Measurements from ENCODE around the gene LMCD1.
A peak's percentile ranks its signal among the peaks of the same experiment; 100 is the strongest.

The LMCD1 gene

GRCh38 chr3:8503871-8504610 lies 2.4 kb downstream of the LMCD1 start:
- no peak for DNase-seq

DNA sequence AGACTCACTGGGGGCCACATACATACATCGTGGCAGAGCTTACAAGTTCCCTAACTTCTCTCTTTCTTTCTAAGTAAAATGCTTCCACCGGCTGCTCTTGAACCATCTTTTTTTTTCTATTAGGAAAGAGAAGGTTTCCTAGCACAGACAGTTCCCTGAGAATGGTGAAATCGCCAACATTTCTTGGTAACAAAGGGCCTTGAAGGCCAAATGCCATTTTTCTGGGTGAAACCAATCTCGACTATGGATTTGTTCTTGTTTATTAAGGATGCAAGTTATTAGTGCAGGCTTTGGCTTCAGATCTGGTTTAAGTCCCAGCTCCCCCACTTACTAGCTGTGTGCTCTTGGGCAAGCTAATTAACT lies 3.0 kb downstream of the LMCD1 start:
- DNase-seq, result no peak

GRCh38 chr3:8505621-8506020 lies 4.0 kb downstream of the LMCD1 start:
- no peak for DNase-seq

GRCh38 chr3:8506571-8507061 lies 5.0 kb downstream of the LMCD1 start:
- no peak for DNase-seq

GRCh38 chr3:8507496-8507895 lies 5.9 kb downstream of the LMCD1 start:
- no peak for DNase-seq

DNA sequence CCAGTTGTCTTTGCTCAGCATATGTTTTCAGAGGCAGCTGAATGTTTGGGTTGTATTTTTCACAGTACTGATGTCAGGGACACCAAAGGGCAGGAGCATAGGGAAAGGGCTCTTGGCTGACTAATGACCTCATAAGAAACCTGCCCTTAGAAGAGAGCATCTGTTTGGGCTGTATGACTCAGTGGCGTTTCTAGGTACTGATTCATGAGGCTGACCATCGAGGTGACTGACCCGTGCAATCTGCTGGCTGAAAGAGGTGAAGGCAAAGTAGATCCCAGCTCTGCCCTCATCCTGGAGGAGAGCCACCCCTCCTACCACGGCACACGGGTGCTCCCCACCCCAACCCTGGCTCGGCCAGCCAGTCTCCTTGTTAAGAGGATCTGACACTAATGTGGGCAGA lies 8.3 kb downstream of the LMCD1 start:
- DNase-seq, result no peak

DNA sequence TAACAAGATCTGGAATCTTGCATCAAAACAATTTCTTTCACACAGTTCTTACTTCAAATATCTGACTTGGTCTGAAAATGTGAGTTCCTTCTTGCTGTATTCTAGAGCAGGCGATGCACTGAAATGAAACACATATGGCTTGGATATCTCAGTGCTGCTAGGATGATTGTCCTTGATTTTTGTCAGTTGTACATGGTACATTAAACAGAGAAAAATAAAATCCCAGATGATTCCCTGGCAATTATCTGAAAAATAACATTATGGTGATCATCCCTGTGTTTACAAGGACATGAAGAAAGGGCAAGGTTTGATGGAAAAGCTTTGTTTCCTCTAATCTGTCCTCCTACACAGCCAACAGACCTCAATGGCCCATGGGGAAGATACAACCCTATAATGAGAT lies 10.6 kb downstream of the LMCD1 start:
- no peak for DNase-seq

DNA sequence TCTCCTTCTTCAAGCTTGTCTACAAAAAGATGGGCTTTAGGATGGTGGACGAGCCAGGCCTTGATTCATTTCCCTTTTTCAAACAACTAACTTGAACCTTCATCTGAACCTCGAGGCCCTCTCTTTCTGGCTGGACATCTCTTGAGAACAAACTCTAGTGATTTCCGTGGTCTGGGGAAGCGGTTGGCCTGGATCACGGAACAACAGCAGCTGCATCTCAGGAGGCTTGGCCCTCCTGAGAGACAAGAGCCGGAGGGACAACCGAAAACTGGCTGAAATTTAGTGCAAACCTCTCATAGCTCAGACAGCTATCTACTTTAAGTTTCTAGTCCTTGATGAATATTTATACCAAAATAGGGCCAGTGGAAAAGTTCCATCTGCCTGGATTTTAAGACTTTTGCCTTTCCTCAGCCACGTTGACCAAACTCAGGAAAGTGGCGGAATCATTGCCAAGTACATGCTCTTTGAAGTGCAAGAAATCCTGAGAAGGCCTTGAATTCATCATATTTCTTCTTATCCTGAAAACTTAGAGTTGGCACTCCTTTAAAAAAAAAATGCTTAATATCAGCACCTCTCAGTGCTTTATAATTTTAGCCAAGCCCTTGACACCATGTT lies 14.5 kb downstream of the LMCD1 start:
- no peak for DNase-seq

DNA sequence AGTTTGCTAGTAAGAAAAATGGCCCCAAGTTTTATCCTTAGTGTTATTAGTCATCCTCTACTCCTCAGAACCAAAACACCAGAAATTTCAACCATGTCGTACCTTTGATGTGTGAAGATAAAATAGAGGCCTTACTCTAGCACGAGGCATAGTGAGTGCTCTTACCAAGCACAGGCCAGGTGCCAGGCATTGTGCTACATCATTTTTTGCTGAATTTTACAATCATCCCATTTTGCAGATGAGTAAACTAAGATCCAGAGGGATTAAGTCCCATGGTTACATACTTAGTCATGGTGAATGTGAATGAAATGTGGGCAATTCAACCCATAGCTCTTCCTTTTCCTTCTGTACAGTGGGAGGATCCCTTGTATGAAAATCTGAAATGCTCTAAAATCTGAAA lies 15.2 kb downstream of the LMCD1 start:
- no peak for DNase-seq

DNA sequence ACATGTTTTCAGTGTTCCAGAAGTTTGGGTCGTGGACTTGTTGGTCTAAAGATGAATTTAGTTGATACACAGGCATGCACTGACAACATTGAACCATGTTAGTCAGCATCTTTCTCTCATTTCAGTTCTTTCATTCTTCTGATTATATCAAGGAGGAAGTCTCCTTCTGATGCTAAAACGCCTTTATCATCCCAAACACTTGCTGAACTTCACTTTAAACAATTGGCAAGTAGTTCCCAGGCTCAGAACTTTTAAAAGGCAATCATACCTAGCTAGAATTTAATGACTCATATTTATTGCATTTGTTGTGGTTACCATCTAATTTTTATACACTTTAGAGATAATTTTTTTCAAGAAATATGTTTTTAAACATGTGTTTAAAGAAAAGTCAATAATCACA lies 15.9 kb downstream of the LMCD1 start:
- DNase-seq, result no peak

DNA sequence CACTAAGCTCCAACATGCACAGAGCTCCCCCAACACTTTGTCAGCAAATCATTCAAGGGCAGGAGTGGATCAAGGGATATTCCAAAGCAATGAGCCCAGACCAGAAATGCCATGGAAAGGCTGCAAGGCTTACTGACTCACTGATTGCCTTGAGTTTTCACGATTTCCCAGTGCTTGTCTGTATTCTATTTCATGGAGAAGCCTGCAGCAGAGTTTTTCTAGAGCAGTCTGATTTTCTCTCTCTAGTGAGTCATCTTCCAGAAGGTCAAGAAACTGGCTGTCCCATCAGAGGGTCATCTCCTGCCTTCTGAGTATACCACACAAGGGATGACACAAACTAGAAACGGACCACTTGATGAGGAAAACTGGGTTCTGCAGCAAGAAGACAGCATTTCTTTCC lies 16.5 kb downstream of the LMCD1 start:
- no peak for DNase-seq

DNA sequence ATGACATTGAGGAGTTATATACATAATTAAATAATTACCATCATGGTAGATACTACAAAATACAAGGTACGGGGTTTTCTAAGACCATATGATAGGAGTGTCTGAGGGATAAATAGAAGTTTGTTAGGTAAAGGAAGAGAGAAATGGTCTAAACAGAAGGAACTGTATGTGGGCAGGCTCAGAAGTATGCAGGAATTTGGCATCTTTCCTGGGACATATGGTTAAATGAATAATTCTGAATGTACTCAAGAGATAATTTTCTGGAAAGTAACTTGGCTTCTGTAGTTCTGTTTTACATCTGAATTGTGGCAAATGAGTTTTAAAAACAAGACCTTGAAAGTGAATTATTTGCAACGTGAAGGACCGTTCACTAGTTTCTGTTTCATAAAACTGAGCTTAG lies 17.5 kb downstream of the LMCD1 start:
- no peak for DNase-seq

- DNase-seq, result no peak
Observed at GRCh38 chr3:8519774-8520448, 18.3 kb downstream of the LMCD1 start.

- peak in 1 of 56 donors; percentile 11 for DNase-seq
Observed at GRCh38 chr3:8520816-8521403, 19.3 kb downstream of the LMCD1 start.

DNA sequence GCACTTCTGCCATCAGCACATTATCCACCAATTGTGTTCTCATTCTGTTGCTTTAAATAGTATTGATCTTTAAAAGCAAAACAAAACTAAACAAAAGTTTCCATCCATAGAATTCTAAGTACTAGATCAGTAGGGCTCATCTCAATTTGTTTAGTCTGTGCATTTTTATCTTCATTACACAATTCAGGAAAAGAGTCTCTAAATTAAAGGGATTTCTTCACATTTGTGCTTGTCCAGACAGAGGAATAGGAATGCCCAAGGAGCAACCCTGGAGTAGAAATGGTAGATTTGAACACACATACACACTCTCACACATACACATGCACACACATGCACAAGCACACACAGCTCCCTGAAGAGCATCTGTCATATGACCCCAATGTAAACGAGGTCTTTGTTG lies 21.4 kb downstream of the LMCD1 start:
- no peak for DNase-seq

DNA sequence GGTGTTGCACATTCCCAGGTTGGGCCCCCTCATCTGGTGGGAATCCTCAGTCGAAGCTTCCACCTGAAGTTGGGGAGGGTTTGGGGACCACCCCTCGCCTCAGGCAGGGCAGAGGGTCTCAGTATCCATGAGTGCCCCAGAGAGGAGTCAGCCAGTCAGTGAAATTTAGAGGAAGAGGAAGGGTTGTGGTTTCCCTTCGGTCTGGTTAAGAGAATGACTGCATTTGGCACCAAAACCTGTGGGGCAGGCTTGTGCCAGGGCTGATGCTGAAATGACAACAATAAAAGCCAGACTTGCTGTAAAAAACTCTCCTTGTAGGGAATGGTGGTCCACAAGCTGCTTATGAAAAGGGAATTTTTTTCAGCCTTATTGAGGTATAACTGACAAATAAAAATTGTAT lies 22.6 kb downstream of the LMCD1 start:
- peak in 1 of 56 donors; percentile 5 for DNase-seq

DNA sequence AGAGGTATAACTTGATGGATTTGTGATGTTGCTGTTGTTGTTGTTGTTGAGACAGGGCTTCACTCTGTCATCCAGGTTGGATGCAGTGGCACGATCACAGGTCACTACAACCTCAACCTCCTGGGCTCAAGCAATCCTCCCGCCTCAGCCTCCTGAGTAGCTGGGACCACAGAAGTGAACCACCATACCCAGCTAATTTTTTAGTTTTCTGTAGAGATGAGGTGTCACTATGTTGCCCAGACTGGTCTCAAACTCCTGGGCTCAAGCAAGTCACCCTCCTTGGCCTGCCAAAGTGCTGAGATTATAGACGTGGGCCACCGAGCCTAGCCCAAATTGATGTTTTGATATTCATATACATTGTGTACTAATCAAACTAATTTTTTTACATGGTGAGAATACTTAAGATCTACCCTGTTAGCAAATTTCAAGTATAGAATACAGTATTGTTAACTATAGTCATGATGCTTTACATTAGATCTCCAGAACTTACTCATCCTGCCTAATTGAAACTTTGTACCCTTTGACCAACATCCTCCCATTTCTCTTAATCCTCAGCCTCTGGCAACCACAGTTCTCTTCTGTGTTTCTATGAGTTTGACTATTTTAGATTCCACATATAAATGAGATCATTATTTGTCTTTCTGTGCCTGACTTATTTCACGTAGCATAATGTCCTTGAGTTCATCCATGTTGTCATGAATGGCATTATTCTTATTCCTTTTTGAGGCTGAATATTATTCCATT lies 23.2 kb downstream of the LMCD1 start:
- no peak for DNase-seq

DNA sequence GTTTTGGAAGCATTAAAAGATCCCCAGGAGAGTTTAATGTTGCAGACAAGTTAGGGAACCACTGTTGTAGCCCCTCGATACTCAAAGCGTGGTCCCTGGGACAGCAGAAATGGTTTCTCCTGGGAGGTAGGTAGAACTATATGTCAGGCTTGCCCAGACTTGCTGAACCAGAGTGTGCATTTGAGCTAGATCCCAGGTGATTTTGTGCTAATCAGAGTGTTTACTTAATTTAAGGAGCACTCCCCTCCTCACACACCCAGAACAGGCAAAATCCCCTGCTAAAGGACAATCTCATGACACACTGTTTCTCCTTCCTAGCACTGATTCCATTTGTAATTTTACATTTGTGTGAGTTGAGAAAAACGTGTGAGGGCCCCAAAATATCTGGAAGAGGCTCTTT lies 24.3 kb downstream of the LMCD1 start:
- no peak for DNase-seq

GRCh38 chr3:8529181-8529637 lies 27.6 kb downstream of the LMCD1 start:
- peak in 24 of 56 donors; percentile 4 to 64 (median 16) for DNase-seq

DNA sequence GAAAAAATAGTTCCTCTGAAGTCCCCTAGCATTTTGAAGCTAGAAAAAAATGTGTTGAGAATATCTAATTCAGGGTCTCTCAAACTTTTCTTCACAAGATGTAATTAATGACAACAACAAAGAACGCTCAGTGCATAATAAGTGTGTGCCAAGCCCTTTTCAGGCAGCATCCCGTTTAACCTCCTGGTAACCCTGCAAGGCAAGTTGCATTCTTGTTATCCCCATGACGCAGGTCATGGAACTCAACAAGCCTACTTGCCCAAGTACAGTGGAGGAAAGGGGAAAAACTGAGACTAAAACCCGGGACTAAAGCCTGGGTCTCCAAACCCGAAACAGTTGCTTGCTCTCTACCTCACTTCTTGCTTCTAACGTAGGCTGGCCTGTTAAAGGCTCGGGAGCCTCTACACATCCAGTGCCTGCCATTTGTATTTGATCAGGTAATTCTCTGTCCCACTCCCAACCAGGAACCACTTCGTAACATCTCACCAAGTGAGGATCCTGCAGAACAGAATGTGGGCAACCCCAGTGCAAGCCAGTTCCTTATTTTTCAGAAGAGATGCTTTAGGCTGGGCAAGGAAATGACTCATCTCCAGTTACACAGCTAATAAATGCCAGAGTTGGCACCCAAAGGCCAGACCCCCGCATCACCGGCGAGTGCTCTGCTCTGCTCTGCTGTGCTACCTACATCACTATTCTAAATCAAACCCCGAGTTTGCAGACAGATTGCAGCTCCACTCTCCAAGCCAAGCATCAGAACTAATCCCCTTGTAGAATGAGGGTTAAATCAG lies 28.3 kb downstream of the LMCD1 start:
- DNase-seq, result peak in 3 of 56 donors; percentile 12 to 28 (median 14)

DNA sequence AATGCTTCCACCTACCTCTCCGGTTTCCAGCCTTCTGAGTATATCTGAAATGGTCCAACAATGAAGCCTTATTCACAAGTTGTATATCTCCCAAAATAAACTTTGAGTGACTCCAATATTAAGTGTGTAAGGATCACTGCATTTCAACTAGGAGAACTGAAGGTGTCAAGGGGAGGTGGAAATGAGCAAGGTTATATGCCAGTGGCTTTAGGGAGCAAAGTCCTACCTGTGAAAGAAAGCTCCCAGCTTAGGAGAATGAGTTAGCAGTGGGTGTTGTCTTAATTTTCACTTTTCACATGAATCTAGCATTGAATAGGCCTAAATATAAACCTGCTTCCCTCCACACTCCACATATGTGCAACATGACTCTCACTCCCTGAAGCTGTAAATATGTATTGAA lies 29.0 kb downstream of the LMCD1 start:
- no peak for DNase-seq
